Lower leg skin (tissue), 4 donors: Measurements from ENCODE around the gene HCRT. TPM values are rescaled to one million over a fixed set of nuclear protein-coding genes. Genes with fewer than 3 reads are reported as not detected.
A peak's percentile ranks its signal among the peaks of the same experiment; 100 is the strongest.

Source experiments
- DNase-seq, 2 donors: peaks; one replicate each; pipeline ENCODE4 v3.0.0-alpha.2; 2019; ENCODE audit warnings: low spot score in 2 of 2
- H3K4me3 ChIP-seq: fragments of 200-600 bp; sonication (generic); 2 replicates; pipeline ENCODE4 v1.5.1; 2017; ENCODE audit warnings: mild to moderate bottlenecking, low read depth; ENCODE audit not compliant: poor library complexity, severe bottlenecking
- POLR2A ChIP-seq, 2 donors: fragments of 450-650 bp; IDR thresholded peaks; one replicate each; pipeline ENCODE4 v1.6.1; 2016 to 2017; ENCODE audit warnings: antibody characterized with exemption in 2 of 2, mild to moderate bottlenecking in 1 of 2, moderate library complexity in 1 of 2
- WGBS, 2 donors: methylation state at CpG; one replicate each; pipeline ENCODE4 v1.1.5; 2018; 5-methylcytosine and 5-hydroxymethylcytosine counted together
- intact Hi-C: fragments of 100-400 bp; cut with DNase I; formaldehyde crosslinking; loops from one replicate; pipeline ENCODE4 v1.15.0; 2023; ENCODE audit warnings: low total_unique reads
- total RNA-seq, 4 donors: library from RNA; depleted of rRNA; stranded (reverse); fragments of >200 nt; gene quantifications; one replicate each; pipeline ENCODE4 v1.1.0, GENCODE V29; 2016
- TF ChIP-seq, protein P1 (sequence below), 3 donors: fragments of 450-650 bp; IDR thresholded peaks; one replicate each; pipeline ENCODE4 v1.5.1; 2016; ENCODE audit warnings: antibody characterized with exemption in 3 of 3, mild to moderate bottlenecking in 3 of 3, moderate library complexity in 2 of 3

HCRT gene
- total RNA-seq: not detected

DNA sequence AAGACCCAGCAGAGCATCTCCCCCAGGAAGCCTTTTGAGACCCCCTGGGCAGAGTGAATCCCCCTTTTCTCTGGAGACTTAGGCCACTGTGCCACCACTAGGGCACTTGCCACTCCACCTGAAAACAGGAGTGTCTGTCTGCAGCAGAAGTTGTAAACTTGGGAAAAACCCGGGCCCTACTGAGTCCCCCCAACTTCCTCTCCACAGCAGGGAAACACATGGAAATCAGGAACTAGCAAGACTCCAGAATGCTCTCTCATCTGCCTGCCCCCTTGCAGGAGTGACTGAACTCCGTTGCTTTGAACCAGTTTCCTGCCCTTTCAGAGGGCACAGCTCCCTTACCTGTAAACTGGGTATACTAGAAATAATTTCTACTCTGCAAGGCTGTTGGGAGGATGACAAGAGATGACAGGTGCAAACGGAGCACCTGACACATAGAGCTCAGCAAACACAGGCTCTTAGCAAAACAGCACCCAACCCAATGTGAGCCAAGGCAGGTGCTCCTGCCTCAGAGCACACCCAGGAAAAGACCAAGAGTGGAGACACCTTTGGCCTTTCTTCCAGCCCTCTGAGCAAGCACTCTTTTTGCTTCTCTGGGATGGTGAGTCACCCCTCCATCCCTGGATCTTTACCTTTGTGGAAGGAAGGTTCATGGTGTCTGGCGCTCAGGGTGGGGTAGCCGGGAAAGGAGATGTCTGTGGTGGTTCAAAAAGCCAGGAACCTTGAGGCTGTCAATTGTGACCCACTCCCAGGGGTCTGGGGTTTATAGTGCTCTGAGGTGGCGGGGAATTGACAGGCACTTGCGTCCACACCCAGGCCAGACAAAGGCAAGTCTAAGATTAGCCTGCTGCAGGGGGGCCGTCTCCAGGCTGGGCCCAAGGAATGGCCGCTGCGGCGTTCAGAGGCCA lies at the start of gene HCRT:
Gene HCRT (minus strand): TSS at position 740 of the 908 bp plus-strand sequence. CDS start 87 bp downstream, at position 653.
- H3K4me3 ChIP-seq: no peak within 1 kb of the TSS
- WGBS, 2 donors: 71 to 74% methylated on average over 11 of the region's 11 CpGs
- intact Hi-C loops: no loop called here
- TF ChIP-seq, protein P1, sequence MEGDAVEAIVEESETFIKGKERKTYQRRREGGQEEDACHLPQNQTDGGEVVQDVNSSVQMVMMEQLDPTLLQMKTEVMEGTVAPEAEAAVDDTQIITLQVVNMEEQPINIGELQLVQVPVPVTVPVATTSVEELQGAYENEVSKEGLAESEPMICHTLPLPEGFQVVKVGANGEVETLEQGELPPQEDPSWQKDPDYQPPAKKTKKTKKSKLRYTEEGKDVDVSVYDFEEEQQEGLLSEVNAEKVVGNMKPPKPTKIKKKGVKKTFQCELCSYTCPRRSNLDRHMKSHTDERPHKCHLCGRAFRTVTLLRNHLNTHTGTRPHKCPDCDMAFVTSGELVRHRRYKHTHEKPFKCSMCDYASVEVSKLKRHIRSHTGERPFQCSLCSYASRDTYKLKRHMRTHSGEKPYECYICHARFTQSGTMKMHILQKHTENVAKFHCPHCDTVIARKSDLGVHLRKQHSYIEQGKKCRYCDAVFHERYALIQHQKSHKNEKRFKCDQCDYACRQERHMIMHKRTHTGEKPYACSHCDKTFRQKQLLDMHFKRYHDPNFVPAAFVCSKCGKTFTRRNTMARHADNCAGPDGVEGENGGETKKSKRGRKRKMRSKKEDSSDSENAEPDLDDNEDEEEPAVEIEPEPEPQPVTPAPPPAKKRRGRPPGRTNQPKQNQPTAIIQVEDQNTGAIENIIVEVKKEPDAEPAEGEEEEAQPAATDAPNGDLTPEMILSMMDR (IDR thresholded peaks at IDR 0.05): no peak
- no peak for TF ChIP-seq POLR2A (IDR thresholded peaks at IDR 0.05)
- DNase-seq: no peak

- DNase-seq: no peak
- intact Hi-C loops: no loop called here
- TF ChIP-seq, protein P1 (IDR thresholded peaks at IDR 0.05): no peak
- no peak overlapping the region for H3K4me3 ChIP-seq
- 39 to 57% methylated on average over 2 of the region's 2 CpGs for WGBS, 2 donors
These were observed 48.7 kb upstream of the HCRT start for GRCh38 chr17:42233994-42234393.

DNA sequence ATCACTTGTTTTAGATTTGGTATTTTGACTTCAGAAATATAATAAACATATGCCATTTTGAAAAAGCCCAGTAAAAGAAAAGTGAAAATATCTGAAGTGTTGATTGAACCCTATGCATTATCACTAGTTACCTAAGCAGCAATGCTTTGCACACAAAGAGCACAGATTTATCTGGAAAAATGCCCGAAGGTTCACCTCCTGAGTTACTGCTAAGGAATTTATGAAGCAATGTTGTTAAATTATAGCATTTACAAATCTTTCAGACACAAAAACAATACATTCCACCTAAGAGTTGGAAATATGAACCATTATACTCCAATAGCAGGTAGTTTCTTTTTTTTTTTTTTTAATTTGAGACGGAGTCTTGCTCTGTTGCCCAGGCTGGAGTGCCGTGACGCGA lies 47.9 kb upstream of the HCRT start:
- intact Hi-C loops: no loop called here
- TF ChIP-seq, protein P1 (IDR thresholded peaks at IDR 0.05): no peak
- TF ChIP-seq POLR2A (IDR thresholded peaks at IDR 0.05): no peak
- 96 to 98% methylated on average over 5 of the region's 5 CpGs for WGBS, 2 donors
- peak in 1 of 2 donors; percentile 23 for DNase-seq
- H3K4me3 ChIP-seq: no peak overlapping the region

GRCh38 chr17:42230225-42230624 lies 45.0 kb upstream of the HCRT start:
- H3K4me3 ChIP-seq: no peak overlapping the region
- DNase-seq: no peak
- intact Hi-C loops: no loop called here
- TF ChIP-seq, protein P1 (IDR thresholded peaks at IDR 0.05): no peak
- TF ChIP-seq POLR2A (IDR thresholded peaks at IDR 0.05): no peak
- 86 to 93% methylated on average over 5 of the region's 5 CpGs for WGBS, 2 donors

DNA sequence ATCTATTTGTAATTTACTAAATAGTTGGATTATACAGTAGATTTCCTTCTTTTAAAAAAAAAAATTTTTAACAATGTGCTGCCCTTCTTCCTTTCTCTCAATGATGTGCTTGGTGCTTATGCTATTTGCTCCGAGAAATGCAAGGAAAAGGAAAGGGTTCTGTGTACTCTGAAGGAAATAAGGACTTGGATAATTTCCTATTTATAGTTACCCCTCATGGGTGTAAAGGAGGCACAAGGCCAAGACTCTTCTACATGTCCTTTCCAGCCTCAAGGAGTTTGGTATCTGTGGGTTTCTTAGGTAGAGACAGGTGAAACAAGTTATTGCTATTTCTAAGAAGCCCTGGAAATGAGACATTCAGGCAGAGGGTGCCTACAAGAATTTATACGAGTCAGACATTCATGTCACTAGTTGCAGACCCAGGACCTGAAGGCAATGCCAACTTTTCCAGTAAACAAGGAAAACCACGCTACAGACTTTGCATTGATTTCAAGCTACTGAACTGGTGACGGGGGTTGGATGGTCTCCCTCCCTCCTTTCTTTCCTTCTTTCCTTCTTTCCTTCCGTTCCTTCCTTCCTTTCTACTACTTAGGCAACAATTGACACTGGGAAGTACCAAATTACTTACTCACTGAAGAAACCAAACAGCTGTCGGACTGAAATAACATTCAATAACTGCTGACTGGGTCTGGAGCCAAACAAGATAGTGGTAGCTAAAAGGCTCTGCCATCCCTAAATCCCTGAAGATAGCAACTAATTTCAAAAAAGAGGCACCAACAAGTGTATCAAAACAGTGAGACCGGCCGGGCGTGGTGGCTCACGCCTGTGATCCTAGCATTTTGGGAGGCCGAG lies 42.8 kb upstream of the HCRT start:
- intact Hi-C loops: no loop called here
- peak in 1 of 2 donors; percentile 4 for DNase-seq
- 74% methylated on average over 11 of the region's 11 CpGs for WGBS, 2 donors
- no peak for TF ChIP-seq POLR2A (IDR thresholded peaks at IDR 0.05)
- TF ChIP-seq, protein P1 (IDR thresholded peaks at IDR 0.05): no peak
- no peak overlapping the region for H3K4me3 ChIP-seq
